Cardiac muscle cell (in vitro differentiated cells and primary cell): ENCODE measurements around the gene FCHSD2. TPM values are rescaled to one million over a fixed set of nuclear protein-coding genes. Genes with fewer than 3 reads are reported as not detected.

Source experiments
- DNase-seq, 2 donors: peaks; one replicate each; pipeline versions ENCODE4 v3.0.0 to v3.0.0-alpha.2; 2010 to 2017; ENCODE audit warnings: low read depth in 1 of 2, low spot score in 1 of 2
- H3K27ac ChIP-seq: fragments of 200-600 bp; sonication (generic); 2 replicates; pipeline ENCODE4 v1.5.1; 2016
- H3K27me3 ChIP-seq: fragments of 200-600 bp; sonication (generic); 2 replicates; pipeline ENCODE4 v1.6.0; 2016; ENCODE audit warnings: control low read depth
- H3K36me3 ChIP-seq: fragments of 200-600 bp; sonication (generic); 2 replicates; pipeline ENCODE4 v1.5.1; 2016; ENCODE audit warnings: control low read depth
- H3K4me1 ChIP-seq: fragments of 200-600 bp; sonication (generic); 2 replicates; pipeline ENCODE4 v1.8.1; 2017; ENCODE audit warnings: low read depth, mild to moderate bottlenecking, mixed run types
- H3K4me3 ChIP-seq: fragments of 200-600 bp; sonication (generic); 2 replicates; pipeline ENCODE4 v1.5.1; 2016; ENCODE audit warnings: mild to moderate bottlenecking
- H3K9me3 ChIP-seq: fragments of 200-600 bp; sonication (generic); 2 replicates; pipeline ENCODE4 v1.5.1; 2017; ENCODE audit warnings: low read depth, mild to moderate bottlenecking, control low read depth
- polyA plus RNA-seq: library from polyadenylated mRNA; unstranded; fragments of >200 nt; fragmentation: Nextera tagmentation; extraction: Ambion mirVana; gene quantifications from 2 replicates; pipeline ENCODE4 v1.2.1, GENCODE V29; 2016
- total RNA-seq: library from RNA; depleted of rRNA; stranded (reverse); fragments of >200 nt; gene quantifications from 2 replicates; pipeline ENCODE4 v1.2.3, GENCODE V29; 2016
- TF ChIP-seq, protein P1 (sequence below): IDR thresholded peaks from 2 replicates; pipeline ENCODE4 v1.5.1; 2012; ENCODE audit warnings: low read depth, mild to moderate bottlenecking, low read length

FCHSD2 gene
- total and polyA plus RNA-seq, 2 experiments from 2014 or later: 12.3 to 16.9 TPM

DNA sequence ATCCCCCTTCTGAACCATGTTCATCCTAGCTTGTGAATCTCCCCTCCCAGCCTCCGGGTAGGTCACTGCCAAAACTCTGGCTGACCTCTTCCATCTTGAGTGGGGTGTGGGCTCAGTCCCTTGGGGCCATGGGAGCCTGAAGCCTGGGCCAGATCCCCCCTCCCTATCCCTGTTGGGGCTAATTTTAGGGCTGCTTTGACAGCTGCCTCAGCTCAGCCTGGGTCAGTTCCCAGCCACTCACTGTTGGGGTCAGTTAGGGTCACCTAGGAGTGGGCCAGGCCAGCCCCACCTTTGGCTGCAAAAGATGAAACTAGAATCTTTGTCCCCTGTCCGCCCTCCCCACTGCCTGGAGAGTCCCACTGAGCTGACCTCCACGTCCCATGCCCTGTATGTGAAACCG lies 46.2 kb upstream of the FCHSD2 start:
- H3K9me3 ChIP-seq: no peaks in the 10 kb centered on the region
- H3K36me3 ChIP-seq: no peaks in the 10 kb centered on the region
- no peak overlapping the region for H3K4me3 ChIP-seq
- no peak overlapping the region for H3K27ac ChIP-seq
- H3K27me3 ChIP-seq: no peaks in the 10 kb centered on the region
- peaks cover 8% of the 10 kb centered on the region for H3K4me1 ChIP-seq
- TF ChIP-seq, protein P1, sequence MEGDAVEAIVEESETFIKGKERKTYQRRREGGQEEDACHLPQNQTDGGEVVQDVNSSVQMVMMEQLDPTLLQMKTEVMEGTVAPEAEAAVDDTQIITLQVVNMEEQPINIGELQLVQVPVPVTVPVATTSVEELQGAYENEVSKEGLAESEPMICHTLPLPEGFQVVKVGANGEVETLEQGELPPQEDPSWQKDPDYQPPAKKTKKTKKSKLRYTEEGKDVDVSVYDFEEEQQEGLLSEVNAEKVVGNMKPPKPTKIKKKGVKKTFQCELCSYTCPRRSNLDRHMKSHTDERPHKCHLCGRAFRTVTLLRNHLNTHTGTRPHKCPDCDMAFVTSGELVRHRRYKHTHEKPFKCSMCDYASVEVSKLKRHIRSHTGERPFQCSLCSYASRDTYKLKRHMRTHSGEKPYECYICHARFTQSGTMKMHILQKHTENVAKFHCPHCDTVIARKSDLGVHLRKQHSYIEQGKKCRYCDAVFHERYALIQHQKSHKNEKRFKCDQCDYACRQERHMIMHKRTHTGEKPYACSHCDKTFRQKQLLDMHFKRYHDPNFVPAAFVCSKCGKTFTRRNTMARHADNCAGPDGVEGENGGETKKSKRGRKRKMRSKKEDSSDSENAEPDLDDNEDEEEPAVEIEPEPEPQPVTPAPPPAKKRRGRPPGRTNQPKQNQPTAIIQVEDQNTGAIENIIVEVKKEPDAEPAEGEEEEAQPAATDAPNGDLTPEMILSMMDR: no peak
- DNase-seq: peak in 1 of 2 donors; percentile 36

DNA sequence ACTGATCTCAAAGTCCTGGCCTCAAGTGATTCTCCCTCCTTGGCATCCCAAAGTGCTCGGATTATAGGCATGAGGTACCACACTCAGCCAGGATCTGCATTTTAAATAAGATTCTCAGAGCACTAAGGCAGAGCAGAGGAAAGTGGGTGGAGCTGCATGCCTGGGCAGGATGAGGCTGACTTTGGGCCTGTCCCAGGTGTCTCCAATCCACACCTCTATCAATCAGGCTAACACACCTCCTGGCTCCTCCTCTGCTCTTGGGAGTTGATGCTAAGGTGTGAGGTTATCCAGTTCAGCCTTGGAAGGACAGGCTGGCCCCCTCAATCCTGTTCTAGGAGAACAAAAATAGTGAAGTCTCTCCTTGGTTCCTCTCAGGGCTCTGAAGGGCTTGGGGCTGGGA lies 45.7 kb upstream of the FCHSD2 start:
- TF ChIP-seq, protein P1: no peak
- Histone ChIP-seq H3K4me3 (no peak overlapping the region), H3K27ac (no peak overlapping the region), H3K36me3 (no peaks in the 10 kb centered on the region), H3K27me3 (no peaks in the 10 kb centered on the region), H3K4me1 (peaks cover 8% of the 10 kb centered on the region), H3K9me3 (no peaks in the 10 kb centered on the region)
- no peak for DNase-seq

DNA sequence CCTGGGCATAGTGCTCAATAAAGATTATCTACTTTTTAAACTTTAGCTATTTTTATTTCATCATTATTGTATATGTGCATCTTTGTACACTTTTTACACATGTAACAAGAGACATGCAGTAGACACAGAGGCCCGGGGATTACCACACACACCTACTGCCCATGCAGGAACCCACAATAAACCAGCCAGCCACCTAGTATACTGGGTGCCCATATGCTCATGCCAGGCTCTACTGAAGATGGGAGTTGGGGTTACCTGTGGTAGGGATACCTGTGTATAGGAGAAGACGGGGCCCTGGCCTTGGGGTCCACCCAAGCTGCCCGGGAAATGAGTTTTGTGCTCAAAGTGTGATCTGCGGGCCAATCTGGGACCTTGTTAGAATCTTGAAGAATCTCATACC lies 44.8 kb upstream of the FCHSD2 start:
- H3K4me3 ChIP-seq: no peak overlapping the region
- DNase-seq: no peak
- no peak overlapping the region for H3K27ac ChIP-seq
- H3K36me3 ChIP-seq: no peaks in the 10 kb centered on the region
- no peaks in the 10 kb centered on the region for H3K9me3 ChIP-seq
- H3K27me3 ChIP-seq: no peaks in the 10 kb centered on the region
- TF ChIP-seq, protein P1: no peak
- H3K4me1 ChIP-seq: peaks cover 8% of the 10 kb centered on the region

DNA sequence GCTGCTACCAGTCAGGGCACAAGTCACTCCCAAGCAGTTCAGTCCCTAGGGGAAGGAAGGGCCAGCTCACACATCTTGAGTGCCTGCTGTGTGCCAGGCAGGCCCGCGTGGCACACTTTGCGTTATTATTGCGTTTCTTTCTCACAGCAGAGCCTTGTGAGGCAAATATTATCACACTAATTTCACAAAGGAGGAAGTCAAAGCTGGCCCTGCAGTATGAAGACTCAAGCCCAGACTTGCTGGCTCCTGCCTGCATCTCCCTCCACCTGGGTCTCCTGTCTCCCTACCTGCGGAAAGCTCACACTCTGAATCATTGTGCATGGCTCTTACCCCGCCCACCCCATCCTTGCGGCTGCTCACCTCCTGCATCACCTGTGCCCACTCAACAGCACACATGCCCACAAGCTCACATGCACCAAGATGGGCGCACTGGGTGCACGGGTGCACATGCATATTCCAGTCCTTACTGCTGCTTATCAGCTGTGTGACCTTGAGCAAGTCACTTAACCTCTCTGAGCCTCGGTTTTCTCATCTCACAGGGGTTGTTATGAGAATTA lies 44.3 kb upstream of the FCHSD2 start:
- no peak overlapping the region for H3K4me3 ChIP-seq
- no peaks in the 10 kb centered on the region for H3K27me3 ChIP-seq
- H3K9me3 ChIP-seq: no peaks in the 10 kb centered on the region
- H3K4me1 ChIP-seq: peaks cover 8% of the 10 kb centered on the region
- TF ChIP-seq, protein P1: no peak
- no peak for DNase-seq
- no peak overlapping the region for H3K27ac ChIP-seq
- no peaks in the 10 kb centered on the region for H3K36me3 ChIP-seq

DNA sequence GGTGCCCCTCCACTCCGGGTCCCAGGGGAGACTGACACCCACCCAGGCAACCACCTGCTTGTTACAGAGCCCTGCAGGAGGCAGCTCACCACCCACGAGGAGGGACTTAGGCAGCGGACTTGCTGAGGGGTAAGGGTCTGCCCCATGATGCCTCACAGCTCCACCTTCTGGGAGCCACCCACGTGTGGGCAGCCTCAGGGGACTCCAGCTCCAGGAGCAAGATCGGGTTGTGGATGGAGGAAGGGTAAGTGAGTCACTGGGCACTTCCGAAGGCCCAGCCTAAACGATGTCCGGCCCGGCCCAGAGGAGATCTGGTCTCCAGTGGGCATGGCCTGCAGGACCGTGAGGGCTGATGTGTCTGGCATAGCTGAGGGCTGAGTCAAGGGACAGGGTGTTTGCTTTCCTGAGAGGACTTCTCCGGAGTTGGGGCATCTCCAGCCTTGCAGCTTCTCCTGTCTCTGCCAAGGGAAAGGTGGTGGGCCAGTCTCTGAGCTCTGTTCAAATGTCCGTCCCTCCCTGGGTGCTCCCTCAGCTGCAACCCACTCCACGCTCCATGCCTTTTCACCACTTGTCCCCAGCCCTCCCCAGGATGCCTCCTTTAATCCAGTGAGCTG lies 43.7 kb upstream of the FCHSD2 start:
- peak in 1 of 2 donors; percentile 38 for DNase-seq
- Histone ChIP-seq H3K9me3 (no peaks in the 10 kb centered on the region), H3K27me3 (no peaks in the 10 kb centered on the region), H3K36me3 (no peaks in the 10 kb centered on the region), H3K4me1 (peaks cover 8% of the 10 kb centered on the region), H3K4me3 (no peak overlapping the region), H3K27ac (no peak overlapping the region)
- TF ChIP-seq, protein P1: no peak
